OCI-LY7 (cell line): Measurements from ENCODE around the gene UNC13A. TPM values are rescaled to one million over a fixed set of nuclear protein-coding genes. Genes with fewer than 3 reads are reported as not detected.

ENCODE experiments used
- BruUV-seq: library from RNA; stranded (reverse); fragments of 400-500 nt; replicated peaks from 2 replicates; lab custom pipeline; 2021; lab: Mats Ljungman, UMichigan
- CTCF ChIA-PET: fragments of 300-600 bp; sonication (Branson Sonifier 250); formaldehyde crosslinking; loops from one replicate; lab custom pipeline; 2022; ENCODE audit warnings: antibody characterized with exemption; ENCODE audit not compliant: unreplicated experiment; lab: Charles Lee
- POLR2A ChIA-PET: fragments of 300-600 bp; sonication (Branson Sonifier 250); formaldehyde crosslinking; loops from one replicate; lab custom pipeline; 2022; ENCODE audit warnings: antibody characterized with exemption; lab: Charles Lee
- DNase-seq: peaks from one replicate; pipeline ENCODE4 v3.0.0-alpha.2; 2015; ENCODE audit warnings: low spot score
- H2AFZ ChIP-seq: fragments of 200-600 bp; sonication (generic), shearing (Covaris generic); 2 replicates; pipeline ENCODE4 v1.6.1; 2014; ENCODE audit warnings: mild to moderate bottlenecking, antibody characterized with exemption, low read length, moderate library complexity
- H3K27ac ChIP-seq: fragments of 200-600 bp; sonication (generic); 2 replicates; pipeline ENCODE4 v1.5.1; 2014; ENCODE audit warnings: mixed run types, low read depth, mild to moderate bottlenecking, moderate library complexity, low read length, inconsistent platforms; ENCODE audit not compliant: poor library complexity, severe bottlenecking
- H3K36me3 ChIP-seq: fragments of 200-600 bp; sonication (generic); 2 replicates; pipeline ENCODE4 v1.6.1; 2014; ENCODE audit warnings: mild to moderate bottlenecking, antibody characterized with exemption, low read length, moderate library complexity, mixed read lengths; ENCODE audit not compliant: insufficient read depth
- H3K4me1 ChIP-seq: fragments of 200-600 bp; sonication (generic); 2 replicates; pipeline ENCODE4 v1.5.1; 2014; ENCODE audit warnings: mild to moderate bottlenecking, low read length; ENCODE audit not compliant: insufficient read depth, poor library complexity, severe bottlenecking
- H3K4me2 ChIP-seq: fragments of 200-600 bp; sonication (generic); 2 replicates; pipeline ENCODE4 v1.6.1; 2014; ENCODE audit warnings: mild to moderate bottlenecking, low read length
- H3K4me3 ChIP-seq: fragments of 200-600 bp; sonication (generic); 2 replicates; pipeline ENCODE4 v1.5.1; 2014; ENCODE audit warnings: mild to moderate bottlenecking, low read depth, low read length; ENCODE audit not compliant: poor library complexity, severe bottlenecking
- H3K79me2 ChIP-seq: fragments of 200-600 bp; sonication (generic); 2 replicates; pipeline ENCODE4 v1.6.1; 2016; ENCODE audit warnings: low read depth, mild to moderate bottlenecking, low read length, moderate library complexity, mixed read lengths; ENCODE audit not compliant: insufficient read depth
- H3K9me2 ChIP-seq: fragments of 200-600 bp; sonication (generic); 2 replicates; pipeline ENCODE4 v1.6.1; 2016; ENCODE audit warnings: mild to moderate bottlenecking, low read length, mixed read lengths; ENCODE audit not compliant: insufficient read depth
- H3K9me3 ChIP-seq: fragments of 200-600 bp; sonication (generic); 2 replicates; pipeline ENCODE4 v1.6.1; 2014; ENCODE audit warnings: mild to moderate bottlenecking, mixed run types, low read length, mixed read lengths
- H4K20me1 ChIP-seq: fragments of 200-600 bp; sonication (generic); 2 replicates; pipeline ENCODE4 v1.6.1; 2014; ENCODE audit warnings: mild to moderate bottlenecking, antibody characterized with exemption, low read length, moderate library complexity, mixed read lengths; ENCODE audit not compliant: insufficient read depth
- EZH2phosphoT487 ChIP-seq: fragments of 200-600 bp; sonication (generic); IDR thresholded peaks from 2 replicates; pipeline ENCODE4 v1.6.1; 2018; ENCODE audit warnings: low read depth, borderline replicate concordance, mild to moderate bottlenecking, mixed run types, antibody characterized with exemption, low read length, moderate library complexity, mixed read lengths
- intact Hi-C: fragments of 100-400 bp; cut with micrococcal nuclease; formaldehyde crosslinking; loops from one replicate; pipeline ENCODE4 v1.10.0; 2022; ENCODE audit not compliant: unreplicated experiment
- total RNA-seq, 2 experiments: library from RNA; depleted of rRNA in 1 of 2; stranded (reverse); fragments of >200 nt in 1 of 2; shearing (Covaris generic) in 1 of 2; gene quantifications; 2 replicates each; pipeline ENCODE4 v1.2.3, GENCODE V29; 2014 to 2022
- TF ChIP-seq, protein P1 (sequence below): fragments of 200-600 bp; sonication (generic); conservative IDR thresholded peaks from 2 replicates; pipeline ENCODE4 v1.5.1; 2014; ENCODE audit warnings: mild to moderate bottlenecking, antibody characterized with exemption, low read length, moderate library complexity, mixed read lengths

UNC13A gene
- total RNA-seq, 2 experiments from 2014 or later, result 0.72 to 0.92 TPM

DNA sequence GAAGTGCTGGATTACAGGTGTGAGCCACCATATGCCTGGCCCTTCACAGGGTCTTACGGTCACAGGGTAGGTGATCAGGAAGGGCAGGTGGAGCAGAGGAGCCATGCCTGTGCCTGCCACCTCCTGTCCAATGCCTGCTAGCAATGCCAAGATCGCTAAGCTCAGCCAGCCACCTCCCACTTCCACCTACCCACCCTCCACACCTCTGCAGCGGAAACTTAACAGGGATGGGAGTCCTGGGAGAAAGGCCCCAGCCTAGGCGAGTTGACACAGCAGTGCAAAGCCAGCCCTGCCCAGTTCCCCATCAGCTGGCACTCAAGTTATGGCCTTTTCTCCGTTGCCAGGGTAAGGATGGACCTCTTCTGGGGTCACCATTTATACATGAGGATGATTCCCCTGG lies 47.3 kb upstream of the UNC13A start:
- ChIA-PET POLR2A (interaction anchor here (0.7 kb wide), 1 partner anchor 15 kb away, joined by 3 read pairs; no protein-coding TSS in a partner anchor), CTCF (no interaction called here)
- H3K27ac ChIP-seq, result no peak overlapping the region
- intact Hi-C loops, result no loop called here
- no peak for TF ChIP-seq EZH2phosphoT487
- TF ChIP-seq, protein P1, sequence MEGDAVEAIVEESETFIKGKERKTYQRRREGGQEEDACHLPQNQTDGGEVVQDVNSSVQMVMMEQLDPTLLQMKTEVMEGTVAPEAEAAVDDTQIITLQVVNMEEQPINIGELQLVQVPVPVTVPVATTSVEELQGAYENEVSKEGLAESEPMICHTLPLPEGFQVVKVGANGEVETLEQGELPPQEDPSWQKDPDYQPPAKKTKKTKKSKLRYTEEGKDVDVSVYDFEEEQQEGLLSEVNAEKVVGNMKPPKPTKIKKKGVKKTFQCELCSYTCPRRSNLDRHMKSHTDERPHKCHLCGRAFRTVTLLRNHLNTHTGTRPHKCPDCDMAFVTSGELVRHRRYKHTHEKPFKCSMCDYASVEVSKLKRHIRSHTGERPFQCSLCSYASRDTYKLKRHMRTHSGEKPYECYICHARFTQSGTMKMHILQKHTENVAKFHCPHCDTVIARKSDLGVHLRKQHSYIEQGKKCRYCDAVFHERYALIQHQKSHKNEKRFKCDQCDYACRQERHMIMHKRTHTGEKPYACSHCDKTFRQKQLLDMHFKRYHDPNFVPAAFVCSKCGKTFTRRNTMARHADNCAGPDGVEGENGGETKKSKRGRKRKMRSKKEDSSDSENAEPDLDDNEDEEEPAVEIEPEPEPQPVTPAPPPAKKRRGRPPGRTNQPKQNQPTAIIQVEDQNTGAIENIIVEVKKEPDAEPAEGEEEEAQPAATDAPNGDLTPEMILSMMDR, result no peak
- H3K4me2 ChIP-seq, result no peak overlapping the region
- no peaks in the 10 kb centered on the region for H4K20me1 ChIP-seq
- no peak for DNase-seq
- no peaks in the 10 kb centered on the region for H3K9me2 ChIP-seq
- H3K36me3 ChIP-seq, result peaks cover 59% of the 10 kb centered on the region
- H3K9me3 ChIP-seq, result peaks cover 3% of the 10 kb centered on the region; the same call in 1 of the 2 replicates
- no peak overlapping the region for H3K4me3 ChIP-seq
- no TSS peak for BruUV-seq
- peaks cover 28% of the 10 kb centered on the region for H3K4me1 ChIP-seq
- no peaks in the 10 kb centered on the region; the same call in 1 of the 2 replicates for H3K79me2 ChIP-seq
- no peak overlapping the region for H2AFZ ChIP-seq

GRCh38 chr19:17734146-17734545 lies 46.0 kb upstream of the UNC13A start:
- ChIA-PET CTCF (no interaction called here), POLR2A (no interaction called here)
- Histone ChIP-seq H3K4me1 (peaks cover 16% of the 10 kb centered on the region), H3K9me2 (no peaks in the 10 kb centered on the region), H3K79me2 (no peaks in the 10 kb centered on the region; the same call in 1 of the 2 replicates), H3K4me2 (no peak overlapping the region), H3K36me3 (peaks cover 69% of the 10 kb centered on the region), H4K20me1 (no peaks in the 10 kb centered on the region), H3K4me3 (no peak overlapping the region), H3K27ac (no peak overlapping the region), H2AFZ (no peak overlapping the region), H3K9me3 (peaks cover 3% of the 10 kb centered on the region; the same call in 1 of the 2 replicates)
- TF ChIP-seq, protein P1, result no peak
- no peak for TF ChIP-seq EZH2phosphoT487
- intact Hi-C loops, result no loop called here
- BruUV-seq, result no TSS peak
- no peak for DNase-seq

DNA sequence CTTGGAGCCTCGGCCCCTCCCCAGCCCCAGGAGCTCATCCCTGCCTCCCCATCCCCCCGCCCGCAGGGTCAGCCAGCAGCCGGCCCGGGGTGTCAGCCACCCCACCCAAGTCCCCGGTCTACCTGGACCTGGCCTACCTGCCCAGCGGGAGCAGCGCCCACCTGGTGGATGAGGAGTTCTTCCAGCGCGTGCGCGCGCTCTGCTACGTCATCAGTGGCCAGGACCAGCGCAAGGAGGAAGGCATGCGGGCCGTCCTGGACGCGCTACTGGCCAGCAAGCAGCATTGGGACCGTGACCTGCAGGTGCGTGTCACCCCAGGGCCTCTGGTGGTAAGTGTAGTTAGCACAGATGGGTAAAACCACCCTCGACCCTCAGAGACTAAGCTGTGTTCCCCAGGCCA lies 45.0 kb upstream of the UNC13A start:
- TF ChIP-seq, protein P1, result no peak
- no peak for TF ChIP-seq EZH2phosphoT487
- Histone ChIP-seq H3K4me2 (no peak overlapping the region), H3K4me1 (peaks cover 6% of the 10 kb centered on the region), H3K27ac (no peak overlapping the region), H4K20me1 (no peaks in the 10 kb centered on the region), H3K9me2 (no peaks in the 10 kb centered on the region), H2AFZ (no peak overlapping the region), H3K36me3 (peaks cover 78% of the 10 kb centered on the region), H3K9me3 (peaks cover 3% of the 10 kb centered on the region; the same call in 1 of the 2 replicates), H3K4me3 (no peak overlapping the region), H3K79me2 (no peaks in the 10 kb centered on the region; the same call in 1 of the 2 replicates)
- POLR2A ChIA-PET, result no interaction called here
- CTCF ChIA-PET, result no interaction called here
- no TSS peak for BruUV-seq
- intact Hi-C loops, result no loop called here
- DNase-seq, result no peak
